HFF-Myc (cell line): ENCODE results near the gene IBA57.

Experiments used
- DNase-seq: peaks from one replicate; pipeline ENCODE4 v3.0.0-alpha.2; 2011; ENCODE audit warnings: low read depth; ENCODE audit errors: extremely low read depth
- H3K4me3 ChIP-seq: replicated peaks from 2 replicates; pipeline ENCODE4 v1.5.1; 2011; ENCODE audit warnings: low read depth, mild to moderate bottlenecking, control low read depth, low read length
- CTCF ChIP-seq: IDR thresholded peaks from 2 replicates; pipeline ENCODE4 v1.5.1; 2012; ENCODE audit warnings: mild to moderate bottlenecking, low read depth, low read length, control low read depth; ENCODE audit errors: missing control alignments

Gene IBA57

DNA sequence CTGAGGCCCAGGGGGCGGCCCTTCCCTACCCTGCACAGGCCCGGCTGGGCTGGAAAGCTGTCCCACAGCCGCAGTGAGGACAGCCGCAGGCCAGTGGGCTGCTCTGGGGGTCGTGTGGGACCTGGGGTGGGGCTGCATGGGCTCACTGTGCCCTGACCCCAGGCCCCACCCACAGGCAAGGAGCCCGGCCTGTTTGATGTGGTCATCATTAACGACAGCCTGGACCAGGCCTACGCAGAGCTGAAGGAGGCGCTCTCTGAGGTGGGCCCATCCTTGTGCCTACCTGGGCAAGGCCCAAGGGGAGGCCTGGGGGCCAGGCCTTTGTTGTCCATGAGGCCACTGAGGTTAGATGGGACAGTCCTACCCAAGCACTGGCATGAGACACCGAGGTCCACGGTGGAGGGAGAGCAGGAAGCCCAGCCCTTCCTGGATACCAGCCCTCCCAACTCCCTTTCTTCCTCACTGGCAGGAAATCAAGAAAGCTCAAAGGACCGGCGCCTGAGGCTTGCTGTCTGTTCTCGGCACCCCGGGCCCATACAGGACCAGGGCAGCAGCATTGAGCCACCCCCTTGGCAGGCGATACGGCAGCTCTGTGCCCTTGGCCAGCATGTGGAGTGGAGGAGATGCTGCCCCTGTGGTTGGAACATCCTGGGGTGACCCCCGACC is 17.3 kb upstream of the IBA57 start:
- H3K4me3 ChIP-seq = no peak overlapping the region
- TF ChIP-seq CTCF = no peak
- DNase-seq = no peak

- no peak overlapping the region for H3K4me3 ChIP-seq
- TF ChIP-seq CTCF = no peak
- DNase-seq = no peak
Observed at GRCh38 chr1:228148935-228149405, 16.6 kb upstream of the IBA57 start.

DNA sequence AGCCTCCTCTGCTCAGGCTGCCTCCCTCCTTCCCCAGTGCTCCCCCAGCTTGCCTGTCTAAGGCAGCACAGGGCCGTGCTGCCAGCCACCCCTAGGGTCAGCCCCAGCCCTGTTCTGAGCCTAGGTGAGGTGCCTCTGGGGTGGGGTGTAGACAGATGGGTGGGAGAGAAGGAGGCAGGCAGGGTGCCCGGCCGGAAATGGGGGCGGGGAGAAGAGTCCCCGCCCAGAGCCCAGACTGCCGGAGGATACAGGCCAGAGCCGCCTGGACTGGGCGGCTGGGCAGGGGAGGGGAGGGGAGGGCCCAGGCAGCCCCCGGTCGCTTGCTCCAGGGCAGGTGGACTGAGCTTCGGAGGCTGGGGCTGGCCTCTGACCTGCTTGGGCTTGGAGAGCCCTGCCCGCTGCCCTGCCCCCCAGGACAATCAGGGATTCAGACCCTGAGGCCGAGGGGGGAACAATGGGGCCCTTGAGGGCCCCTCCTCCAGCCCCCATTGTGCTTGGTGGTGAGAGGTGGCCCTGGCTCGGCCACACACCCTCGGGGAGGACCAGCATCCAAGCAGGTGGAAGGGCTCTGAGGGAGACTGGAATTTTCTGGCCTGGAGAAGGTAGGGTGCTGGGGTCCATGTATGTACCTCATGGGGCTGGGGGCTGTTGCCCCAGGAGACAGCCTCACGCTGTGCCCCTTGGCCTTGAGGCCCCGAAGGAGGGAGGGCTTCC is 16.0 kb upstream of the IBA57 start, which contains the start of gene GJC2:
TSS of gene GJC2 (plus strand) at position 525 of the 714 bp plus-strand sequence. CDS start 7,829 bp downstream, outside the sequence.
- no peak for DNase-seq
- no peak for TF ChIP-seq CTCF
- H3K4me3 ChIP-seq = 0 out of 2 replicates have a peak within 1 kb of the TSS, but pooled peaks have one; percentile 13

GRCh38 chr1:228150120-228150460 is 15.5 kb upstream of the IBA57 start:
- H3K4me3 ChIP-seq = 0 out of 2 replicates have a peak overlapping the region, but pooled peaks have one; percentile 13
- no peak for TF ChIP-seq CTCF
- no peak for DNase-seq

GRCh38 chr1:228150461-228151179 is 15.0 kb upstream of the IBA57 start:
- TF ChIP-seq CTCF = no peak
- no peak overlapping the region for H3K4me3 ChIP-seq
- DNase-seq = no peak

DNA sequence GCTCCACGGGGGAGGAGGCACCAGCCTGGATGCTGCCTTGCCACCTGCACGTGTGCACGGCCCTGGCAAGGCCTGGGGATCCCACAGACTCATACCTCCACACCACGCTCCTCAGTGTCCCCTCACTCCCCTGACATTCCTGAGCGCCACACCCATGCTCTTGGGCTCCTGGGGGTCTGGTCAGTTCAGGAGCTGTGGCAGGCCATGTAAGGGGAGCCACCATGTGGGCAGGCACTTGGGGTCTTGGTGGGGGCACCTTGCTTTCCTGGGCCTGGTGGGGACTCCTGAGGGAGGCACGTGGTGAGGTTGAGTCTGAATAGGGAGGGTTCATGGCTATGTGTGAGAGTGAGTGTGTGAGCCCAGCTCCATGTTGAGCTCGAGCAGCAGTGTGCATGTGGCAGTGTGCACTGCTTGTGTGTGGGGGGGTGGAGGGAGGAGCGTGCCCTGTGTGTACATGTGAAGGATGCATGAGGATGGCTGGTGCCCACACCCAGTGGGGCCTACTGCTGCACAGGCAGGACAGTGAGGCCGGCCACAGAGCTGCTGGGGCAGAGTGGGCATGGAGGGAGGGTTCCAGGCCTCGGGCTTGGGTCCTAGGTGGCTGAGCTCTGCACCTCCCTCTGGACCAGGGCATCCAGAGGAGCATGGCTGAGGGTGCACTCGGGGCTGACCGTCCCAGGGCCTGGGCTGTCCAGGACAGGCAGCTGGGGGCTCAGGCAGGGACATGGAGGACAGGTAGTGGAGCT is 14.3 kb upstream of the IBA57 start:
- no peak for TF ChIP-seq CTCF
- no peak for DNase-seq
- H3K4me3 ChIP-seq = no peak overlapping the region
